ENCODE data around the gene MYCN.
"Not testable (repeated sequence)": the region's sequence is repeated elsewhere in the genome, so short reads cannot be mapped to it uniquely, and the experiment has no call there.

Gene MYCN

GRCh38 chr2:15963109-15963976 lies 23.0 kb downstream of the MYCN start:
- not testable (repeated sequence) for DNase-seq

DNA sequence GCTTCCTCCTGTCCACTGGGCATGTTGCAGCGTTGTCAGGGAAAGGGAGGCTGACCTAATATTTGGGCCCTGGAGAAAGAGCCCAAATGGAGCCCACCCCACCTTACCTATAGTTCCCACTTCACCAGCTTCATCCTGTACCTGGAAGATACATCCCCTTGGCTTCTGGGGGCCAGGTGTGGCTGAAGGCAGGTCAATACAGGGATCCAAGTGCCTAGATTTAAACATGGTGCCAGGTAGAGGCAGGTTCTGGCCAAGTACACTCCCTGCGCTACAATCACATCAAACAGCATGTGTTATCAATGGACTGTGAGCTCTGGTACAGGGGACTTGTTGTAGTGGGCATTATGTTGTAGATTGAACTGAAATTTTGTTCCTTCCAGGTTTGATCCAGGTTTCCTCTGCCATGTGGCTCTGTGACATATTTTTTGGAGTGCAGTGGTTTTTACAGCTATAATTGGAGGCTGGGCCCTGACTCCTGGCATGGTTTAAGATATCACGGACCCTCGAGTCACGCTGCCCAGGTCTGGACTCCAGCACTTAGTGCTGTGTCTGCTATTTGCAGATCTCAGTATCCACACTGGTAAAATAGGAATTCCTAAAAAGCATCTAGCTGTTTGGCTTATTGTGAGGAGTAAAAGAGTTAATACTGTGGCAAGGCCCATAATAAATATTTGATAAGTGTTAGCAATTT lies 23.8 kb downstream of the MYCN start:
- DNase-seq, result no peak

- DNase-seq, result no peak
Measured at GRCh38 chr2:15964936-15965563, 24.7 kb downstream of the MYCN start.

DNA sequence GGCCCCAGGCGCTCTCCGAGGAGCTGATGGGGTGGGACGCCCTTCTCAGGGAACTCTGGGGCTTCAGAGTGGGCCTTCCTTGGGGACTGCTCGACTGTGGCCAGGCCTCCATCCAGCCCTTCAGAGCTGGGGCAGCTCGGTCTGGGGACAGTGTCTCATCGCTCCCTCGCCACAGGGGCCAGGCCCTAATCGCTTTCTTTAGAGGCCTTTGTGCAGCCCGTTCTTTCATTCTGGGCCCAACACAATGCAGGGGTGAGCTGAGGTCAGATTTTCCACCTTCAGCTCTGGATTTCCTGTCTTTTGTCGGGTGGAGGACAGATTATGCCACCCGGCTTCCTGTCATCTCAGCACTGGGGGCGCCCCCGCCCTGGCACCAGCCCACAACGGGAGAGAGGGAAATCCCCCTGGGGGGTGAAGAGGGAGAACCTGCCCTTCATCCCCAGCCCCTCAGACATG lies 25.2 kb downstream of the MYCN start:
- DNase-seq, result peak; percentile 38 to 53

- no peak for DNase-seq
Measured at GRCh38 chr2:15967415-15968279, 27.3 kb downstream of the MYCN start.

GRCh38 chr2:15968280-15969178 lies 28.2 kb downstream of the MYCN start:
- no peak for DNase-seq

GRCh38 chr2:15969214-15969613 lies 28.9 kb downstream of the MYCN start:
- no peak for DNase-seq

DNA sequence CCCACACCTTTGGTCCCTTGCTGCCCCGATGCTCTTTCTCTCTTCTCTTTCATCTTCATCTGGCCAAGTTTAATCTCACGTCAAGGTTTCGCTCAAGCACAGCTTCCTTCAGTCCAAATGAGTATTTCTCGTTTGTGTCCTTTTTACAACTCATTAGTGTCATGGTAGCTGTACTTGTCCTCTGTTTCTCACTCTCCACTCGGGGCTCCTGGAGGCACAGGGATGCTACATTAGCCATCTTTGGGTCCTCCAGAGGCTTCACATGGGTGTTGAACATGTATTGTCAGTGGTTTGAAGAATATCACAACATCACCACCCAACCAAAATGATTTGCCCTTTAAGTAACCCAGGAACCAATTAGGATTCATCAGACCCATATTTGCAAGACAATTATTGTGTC lies 30.4 kb downstream of the MYCN start:
- DNase-seq, result no peak

DNA sequence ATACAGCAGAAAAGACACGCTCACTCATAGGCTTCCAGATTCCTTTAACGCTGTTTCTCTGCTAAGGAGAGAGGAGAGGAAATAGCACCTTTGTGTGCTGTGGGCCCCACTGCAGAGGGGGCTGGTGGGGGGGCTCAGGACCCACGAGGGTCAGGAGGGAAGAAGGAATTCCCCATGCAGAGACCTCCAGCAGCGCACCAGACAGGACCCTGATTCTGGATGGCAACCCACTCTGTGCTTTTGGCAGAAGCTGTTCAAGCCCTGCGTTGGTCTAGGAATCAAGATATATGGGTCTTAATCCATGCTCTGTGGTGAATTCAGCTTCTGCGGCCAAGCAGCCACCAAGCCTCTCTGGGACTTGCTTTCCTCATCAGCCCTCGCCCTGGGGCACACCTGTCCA lies 31.0 kb downstream of the MYCN start:
- DNase-seq, result no peak

GRCh38 chr2:15971831-15972522 lies 31.6 kb downstream of the MYCN start:
- DNase-seq, result no peak

- DNase-seq, result no peak
Measured at GRCh38 chr2:15973481-15974401, 33.4 kb downstream of the MYCN start.

GRCh38 chr2:15974565-15975260 lies 34.4 kb downstream of the MYCN start:
- no peak for DNase-seq

DNA sequence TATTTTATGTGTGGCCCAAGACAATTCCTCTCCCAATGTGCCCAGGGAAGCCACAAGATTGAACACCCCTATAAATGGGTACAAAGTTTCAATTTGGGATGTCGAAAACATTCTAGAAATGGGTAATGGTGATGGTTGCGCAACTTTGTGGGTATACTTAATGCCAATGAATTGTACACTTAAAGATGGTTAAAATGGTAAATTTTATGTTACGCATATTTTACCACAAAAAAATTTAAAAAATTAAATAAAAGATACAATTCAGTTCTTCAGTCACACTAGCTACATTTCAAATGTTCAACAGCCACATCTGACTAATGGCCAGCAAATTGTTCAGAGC lies 34.9 kb downstream of the MYCN start:
- no peak for DNase-seq

DNA sequence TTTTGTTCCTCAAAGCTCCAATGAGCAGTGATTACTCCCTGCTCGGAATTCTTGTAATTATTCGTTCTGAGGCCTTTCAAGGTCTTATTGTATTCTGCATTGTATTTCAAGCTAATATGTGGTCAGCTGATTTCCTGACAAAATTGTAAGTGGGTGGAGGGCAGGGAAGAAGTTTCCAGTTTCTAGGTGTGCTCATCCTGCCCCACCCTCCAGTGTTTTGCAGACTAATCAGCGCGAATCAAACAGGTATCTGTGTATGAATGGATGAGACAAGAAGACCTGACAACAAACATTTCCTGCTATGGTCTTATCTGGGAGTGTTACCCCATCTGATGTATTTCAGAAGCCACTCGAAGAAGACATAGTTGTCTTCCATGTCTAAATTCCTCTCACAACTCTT lies 35.3 kb downstream of the MYCN start:
- no peak for DNase-seq

DNA sequence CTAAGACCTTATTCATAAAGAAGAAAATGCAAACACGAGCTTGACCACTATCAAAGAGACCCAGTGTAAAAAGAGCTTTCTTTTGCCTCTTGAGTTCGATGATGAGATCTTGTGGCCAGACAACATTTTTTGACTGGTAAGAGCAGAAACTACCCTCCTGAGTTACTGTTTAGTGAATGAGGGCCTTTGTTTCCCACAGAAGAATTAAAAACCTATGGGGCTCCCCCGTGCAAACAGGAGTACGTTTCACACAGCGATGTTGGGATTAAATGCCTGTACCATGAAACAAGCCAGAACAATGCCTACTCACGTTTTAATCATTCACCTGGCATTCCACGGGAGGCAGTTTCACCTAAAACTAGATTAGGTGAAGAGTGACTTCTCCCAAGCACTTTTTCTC lies 36.0 kb downstream of the MYCN start:
- no peak for DNase-seq

DNA sequence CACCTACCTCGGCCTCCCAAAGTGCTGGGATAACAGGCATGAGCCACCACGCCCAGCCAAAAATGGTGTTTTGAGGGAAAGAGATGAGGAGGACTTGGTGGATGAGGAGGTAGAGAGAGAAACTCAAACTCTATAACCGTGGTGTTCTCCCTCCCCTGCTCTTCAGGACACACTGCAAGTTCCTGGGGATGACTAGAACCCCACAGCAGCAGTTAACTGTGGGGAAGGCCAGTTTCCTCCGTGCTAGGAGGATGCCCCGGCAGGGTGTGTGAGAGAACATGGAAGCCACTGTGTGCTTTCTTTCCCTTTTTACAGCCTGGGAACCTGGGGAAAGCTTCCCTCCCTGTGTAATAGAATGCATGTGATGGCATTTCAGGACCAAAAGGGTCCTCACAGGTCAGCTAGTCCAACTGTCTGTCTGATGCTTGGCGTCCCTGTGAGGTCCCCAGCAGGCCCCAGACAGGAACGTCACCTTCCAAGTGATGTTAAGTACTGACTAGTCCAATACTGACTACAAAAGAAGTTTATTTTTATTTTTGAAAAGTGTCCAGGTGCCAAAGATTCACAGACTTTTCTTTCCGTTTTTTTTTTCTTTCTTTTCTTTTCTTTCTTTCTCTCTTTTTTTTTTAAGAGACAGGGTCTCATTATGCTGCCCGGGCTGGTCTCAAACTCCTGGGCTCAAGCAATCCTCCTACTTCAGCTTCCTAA lies 38.9 kb downstream of the MYCN start:
- no peak for DNase-seq

DNA sequence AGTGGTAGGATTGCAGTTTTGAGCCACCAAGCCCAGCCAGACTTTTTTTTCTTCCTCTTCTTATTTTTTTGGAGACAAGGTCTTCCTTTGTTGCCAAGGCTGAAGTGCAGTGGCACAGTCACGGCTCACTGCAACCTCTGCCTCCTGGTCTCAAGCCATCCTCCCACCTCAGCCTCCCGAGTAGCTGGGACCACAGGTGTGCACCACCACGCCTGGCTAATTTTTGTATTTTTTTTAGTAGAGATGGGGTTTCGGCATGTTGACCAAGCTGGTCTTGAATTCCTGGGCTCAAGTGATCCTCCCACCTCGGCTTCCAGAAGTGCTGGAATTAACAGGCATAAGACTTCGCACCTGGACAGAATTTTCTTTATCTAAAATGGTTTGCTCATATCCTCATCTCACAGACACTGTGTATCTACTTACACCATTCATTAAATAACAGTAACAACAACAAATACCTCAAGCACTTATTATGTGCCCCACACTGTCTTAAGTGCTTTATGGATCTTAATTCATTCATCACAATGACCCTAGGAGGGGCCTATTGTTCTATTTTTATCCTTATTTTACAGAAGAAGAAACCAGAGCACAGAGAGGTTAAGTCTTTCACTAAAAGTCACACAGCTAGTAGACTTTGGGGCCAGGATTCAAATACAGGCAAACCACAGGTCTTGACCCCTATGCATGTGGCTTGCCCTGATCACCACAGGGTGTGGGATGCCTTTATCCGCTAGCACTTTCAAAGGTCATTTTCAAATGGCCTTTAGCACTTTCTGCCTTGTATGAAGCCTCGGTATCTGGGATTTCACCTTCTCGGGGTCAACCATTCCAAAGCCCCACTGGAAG lies 39.6 kb downstream of the MYCN start:
- no peak for DNase-seq

DNA sequence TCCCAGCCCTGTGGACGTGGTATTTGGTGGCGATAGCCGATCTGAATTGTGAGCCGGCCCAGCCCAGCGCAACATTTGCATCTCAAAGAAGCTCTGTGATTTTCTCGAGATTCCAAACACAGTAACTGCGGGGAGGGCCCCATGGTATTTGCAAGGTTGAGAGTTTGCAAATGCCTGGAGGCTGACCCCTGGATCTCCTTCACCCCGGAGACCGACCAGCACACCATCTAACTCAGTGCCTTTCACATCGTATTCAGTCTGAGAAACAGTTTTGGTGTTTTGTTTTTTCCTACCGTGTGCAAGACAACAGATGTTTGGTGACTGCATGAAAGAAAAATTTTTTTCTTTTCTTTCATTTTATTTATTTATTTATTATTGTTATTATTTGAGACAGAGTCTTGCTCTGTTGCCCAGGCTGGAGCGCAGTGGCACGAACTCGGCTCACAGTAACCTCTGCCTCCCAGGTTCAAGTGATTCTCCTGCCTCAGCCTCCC lies 40.3 kb downstream of the MYCN start:
- no peak for DNase-seq

Measured in activated CD4-positive, alpha-beta T cell treated with anti-CD3 and anti-CD28 coated beads, Interleukin-2, amount 50 U/mL, for 4 hours (primary cell).